GM21619 (cell line): ENCODE results near the gene NECAB2.

Source experiments
- ATAC-seq: cut with Tn5 transposase; IDR thresholded peaks from one replicate; pipeline ENCODE4 v1.9.1; 2021; ENCODE audit not compliant: unreplicated experiment

The NECAB2 gene

GRCh38 chr16:84042308-84042878, 74.3 kb downstream of the NECAB2 start, which contains the start of gene SLC38A8:
SLC38A8 (minus strand) TSS chr16:84042795; CDS start chr16:84042157, 638 bp downstream.
- no peak for ATAC-seq

DNA sequence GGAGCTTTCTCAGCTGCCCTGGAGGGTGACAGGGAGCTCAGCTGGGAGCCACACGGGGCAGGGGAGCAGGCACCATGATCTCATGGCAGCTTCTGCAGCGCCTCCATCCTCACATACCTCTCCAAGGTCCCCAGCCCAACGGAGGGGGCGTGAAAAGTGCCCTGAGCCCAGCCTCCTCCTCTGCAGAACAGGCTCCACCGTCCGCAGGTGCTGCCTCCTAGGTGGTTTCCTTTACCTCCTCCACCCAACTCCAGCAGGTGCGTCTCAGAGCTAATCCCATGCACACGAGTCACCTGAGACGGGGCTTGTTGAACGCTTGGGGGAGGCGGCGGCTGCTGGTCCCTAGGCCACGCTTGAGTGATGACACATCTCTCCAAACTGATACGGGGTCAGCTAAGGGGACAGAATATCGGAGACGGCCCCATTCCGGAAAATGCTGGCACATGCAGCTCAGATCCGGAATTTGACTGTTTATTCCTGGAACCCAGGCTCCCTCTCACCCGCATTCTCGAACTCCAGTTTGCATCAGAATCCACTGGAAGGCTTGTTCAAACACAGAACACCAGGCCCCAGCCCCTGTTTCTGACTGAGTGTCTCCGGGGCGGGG, 74.9 kb downstream of the NECAB2 start:
- ATAC-seq = no peak

DNA sequence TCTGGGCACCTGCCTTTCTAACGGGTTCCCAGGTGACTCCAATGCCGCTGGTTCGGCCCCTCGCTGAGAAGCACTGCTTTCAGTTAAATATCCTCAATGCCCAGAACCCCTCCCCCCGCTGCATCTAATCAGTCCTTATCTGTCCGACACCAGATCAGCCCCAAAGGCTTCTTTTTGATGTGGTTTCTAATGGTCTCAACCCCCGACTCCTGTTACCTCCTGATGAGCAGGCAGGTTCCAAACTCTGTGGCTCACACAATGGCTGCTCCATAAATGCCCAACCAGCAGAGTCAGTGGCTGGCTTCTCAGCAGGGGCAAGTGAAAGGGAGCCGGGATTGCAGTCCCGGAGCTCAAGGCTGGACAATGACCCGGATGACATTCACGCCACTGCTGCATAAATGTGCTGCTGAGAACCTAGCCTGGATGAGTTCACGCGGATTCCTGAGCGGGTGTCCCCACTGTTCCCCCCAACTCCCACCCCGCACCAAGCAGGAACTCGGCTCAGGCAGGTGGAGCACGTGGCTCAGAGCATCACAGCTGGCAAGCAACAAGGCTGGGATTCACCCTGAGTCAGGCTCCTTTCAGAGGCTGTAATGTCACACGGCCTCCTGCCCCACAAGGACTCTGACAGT, 75.6 kb downstream of the NECAB2 start:
- no peak for ATAC-seq

GRCh38 chr16:84044118-84044488, 76.1 kb downstream of the NECAB2 start:
- no peak for ATAC-seq

DNA sequence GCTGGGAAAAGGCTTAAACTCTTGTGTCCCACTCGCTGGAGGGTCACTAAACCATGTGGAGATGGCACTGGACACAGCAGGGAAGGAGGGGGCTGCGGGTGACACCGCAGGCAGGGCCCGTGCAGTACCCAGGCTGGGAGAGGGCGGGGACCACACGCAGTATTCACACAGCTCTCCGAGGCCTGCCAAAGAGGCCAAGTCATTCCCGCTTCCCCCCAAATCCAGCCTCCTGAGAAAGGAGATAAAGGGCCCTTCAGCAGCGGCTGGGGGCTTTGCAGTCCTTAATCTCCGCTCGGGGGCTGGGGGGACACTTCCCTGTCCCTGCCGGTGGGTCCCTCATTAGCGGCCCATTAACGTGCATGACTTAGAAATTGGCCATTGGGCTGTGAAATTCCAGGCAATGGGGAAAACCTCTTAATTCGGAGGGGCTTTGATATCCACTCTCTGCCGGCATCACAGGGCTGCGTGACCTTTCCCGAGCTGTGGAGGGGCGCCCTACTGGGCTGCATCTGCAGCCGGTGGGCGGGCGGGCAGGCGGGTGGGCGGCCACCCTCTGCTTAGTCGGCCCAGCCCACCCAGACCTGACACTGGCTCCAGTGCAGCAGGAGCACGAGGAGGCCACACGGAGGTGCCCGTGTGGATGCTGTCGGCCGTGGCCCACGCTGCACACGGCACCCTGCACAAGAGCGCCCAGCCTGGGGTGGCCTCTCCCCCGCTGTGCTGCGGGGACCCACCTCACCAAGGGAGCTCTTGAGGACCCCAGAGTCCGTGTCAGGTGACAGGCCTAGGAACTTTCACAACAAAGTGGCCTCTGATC, 77.2 kb downstream of the NECAB2 start:
- ATAC-seq = no peak

DNA sequence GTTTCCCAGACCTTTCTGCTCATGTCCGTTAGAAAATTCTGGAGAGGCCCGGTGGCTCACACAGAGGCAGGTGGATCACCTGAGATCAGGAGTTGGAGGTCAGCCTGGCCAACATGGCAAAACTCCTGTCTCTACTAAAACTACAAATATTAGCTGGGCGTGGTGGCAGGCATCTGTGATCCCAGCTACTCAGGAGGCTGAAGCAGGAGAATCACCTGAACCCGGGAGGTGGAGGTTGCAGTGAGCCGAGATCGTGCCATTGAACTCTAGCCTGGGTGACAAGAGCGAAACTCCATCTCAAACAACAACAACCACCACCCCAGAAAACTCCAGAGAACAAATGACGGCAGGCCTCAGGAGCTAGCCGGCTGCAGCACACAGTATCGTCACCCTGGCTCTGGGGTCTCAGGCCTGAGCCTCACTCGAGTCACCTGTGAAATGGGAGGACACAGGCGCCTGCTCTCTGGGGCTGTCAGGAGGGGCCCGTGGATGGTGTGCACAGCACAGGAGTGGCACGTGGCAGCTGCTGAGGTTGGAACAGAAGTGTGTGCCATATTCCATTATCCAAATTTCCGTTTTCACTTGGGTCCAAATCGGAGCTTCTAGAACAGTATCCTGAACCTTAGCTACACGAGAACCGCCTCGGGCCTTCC, 77.9 kb downstream of the NECAB2 start:
- no peak for ATAC-seq

- ATAC-seq = no peak
Measured at GRCh38 chr16:84047206-84047605, 79.2 kb downstream of the NECAB2 start.

GRCh38 chr16:84047626-84048025, 79.6 kb downstream of the NECAB2 start:
- no peak for ATAC-seq

DNA sequence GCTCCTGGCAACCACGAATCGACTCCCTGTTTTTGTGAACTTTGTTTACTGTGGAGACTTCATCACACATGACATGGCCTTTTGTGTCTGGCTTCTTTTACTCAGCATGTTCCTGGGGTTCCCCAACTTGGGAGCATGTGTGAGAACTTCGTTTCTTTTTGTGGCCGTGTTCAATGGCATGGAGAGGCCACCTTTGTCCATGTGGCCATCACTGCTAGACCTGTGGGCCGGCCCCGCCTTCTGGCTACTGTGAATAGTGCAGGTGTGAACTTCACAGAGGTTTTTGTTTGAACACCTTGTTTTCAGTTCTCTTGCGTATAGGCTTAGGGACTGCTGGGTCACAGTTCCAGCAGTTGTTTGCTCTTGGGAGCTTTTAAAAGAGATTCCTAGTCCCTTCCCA, 80.2 kb downstream of the NECAB2 start:
- no peak for ATAC-seq

- ATAC-seq = no peak
Measured at GRCh38 chr16:84048871-84049270, 80.8 kb downstream of the NECAB2 start.

DNA sequence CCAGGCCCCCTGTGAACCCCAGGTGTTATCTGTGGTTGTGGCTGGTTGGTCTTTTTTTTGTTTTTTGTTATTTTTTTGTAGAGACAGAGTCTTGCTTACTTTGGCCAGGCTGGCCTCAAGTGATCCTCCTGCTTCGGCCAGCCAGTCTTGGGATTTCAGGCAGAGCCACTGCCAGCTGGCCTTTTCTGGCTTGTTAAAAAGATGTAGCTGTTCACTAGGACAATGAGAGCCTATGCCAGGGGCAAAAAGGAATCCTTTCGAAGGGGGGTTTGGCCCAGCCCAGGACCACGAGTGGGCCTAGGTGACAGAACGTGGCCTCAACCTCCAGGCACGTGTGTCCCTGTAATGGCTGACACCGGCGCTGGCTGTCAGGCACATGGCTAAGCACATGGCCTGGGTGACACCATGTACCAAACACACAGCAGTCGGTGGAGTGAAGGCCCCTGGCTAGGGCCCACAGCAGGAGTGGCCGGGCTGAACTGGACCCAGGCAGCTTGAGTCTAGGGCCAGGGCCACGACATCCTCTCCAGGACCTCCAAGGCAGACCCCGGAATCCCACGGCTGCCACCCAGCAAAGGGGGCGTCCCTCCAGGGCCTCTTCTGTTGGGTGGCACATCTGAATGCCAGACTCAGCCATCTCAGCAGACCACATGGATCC, 81.5 kb downstream of the NECAB2 start:
- no peak for ATAC-seq

DNA sequence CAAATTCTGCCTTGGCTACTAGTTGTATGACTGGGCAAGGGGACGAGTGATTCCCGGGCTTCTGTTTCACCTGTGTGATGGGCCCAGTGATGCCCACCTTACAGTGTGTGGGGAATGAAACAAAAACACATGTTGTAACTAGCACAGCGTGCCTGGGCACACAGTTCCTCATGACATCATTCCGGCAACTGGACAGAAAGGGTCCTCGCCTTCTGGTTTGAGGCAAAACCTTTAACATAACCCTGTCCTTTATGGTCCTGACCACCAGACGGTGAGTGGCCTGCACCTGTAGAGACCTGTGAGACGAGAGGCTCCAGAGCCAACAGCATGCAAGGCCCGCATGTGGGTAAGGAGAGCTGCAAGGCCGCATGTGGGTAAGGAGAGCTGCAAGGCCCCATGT, 82.3 kb downstream of the NECAB2 start:
- no peak for ATAC-seq

GRCh38 chr16:84052071-84052622, 84.1 kb downstream of the NECAB2 start:
- ATAC-seq = no peak
